ENCODE results near the gene MATCAP1.

Gene MATCAP1

GRCh38 chr16:67195676-67196075 is 11.9 kb upstream of the MATCAP1 start:
- peaks cover 47% of the 10 kb centered on the region for H3K36me3 ChIP-seq (ENCODE audit: control insufficient read depth, insufficient read depth, low read length)
- H3K4me3 ChIP-seq (replicated peaks; ENCODE audit: low read depth, low read length): no peak overlapping the region
- no peak for DNase-seq (ENCODE audit: extremely low read depth, insufficient read length)
- H3K27me3 ChIP-seq (replicated peaks; ENCODE audit: control insufficient read depth, insufficient read depth, low read length): no peaks in the 10 kb centered on the region
- no peak for TF ChIP-seq CTCF (IDR thresholded peaks at IDR 0.05; ENCODE audit: insufficient read depth, low read length, poor library complexity, severe bottlenecking)

- no peak for DNase-seq (ENCODE audit: extremely low read depth, insufficient read length)
- TF ChIP-seq CTCF (IDR thresholded peaks at IDR 0.05; ENCODE audit: insufficient read depth, low read length, poor library complexity, severe bottlenecking): no peak
- Histone ChIP-seq H3K36me3 (ENCODE audit: control insufficient read depth, insufficient read depth, low read length) (peaks cover 40% of the 10 kb centered on the region), H3K27me3 (replicated peaks; ENCODE audit: control insufficient read depth, insufficient read depth, low read length) (no peaks in the 10 kb centered on the region), H3K4me3 (replicated peaks; ENCODE audit: low read depth, low read length) (no peak overlapping the region)
Measured at GRCh38 chr16:67194260-67194659, 10.5 kb upstream of the MATCAP1 start.

GRCh38 chr16:67193536-67193935 is 9.8 kb upstream of the MATCAP1 start:
- Histone ChIP-seq H3K27me3 (replicated peaks; ENCODE audit: control insufficient read depth, insufficient read depth, low read length) (no peaks in the 10 kb centered on the region), H3K36me3 (ENCODE audit: control insufficient read depth, insufficient read depth, low read length) (peaks cover 38% of the 10 kb centered on the region), H3K4me3 (replicated peaks; ENCODE audit: low read depth, low read length) (peak overlapping the region; percentile 100)
- no peak for TF ChIP-seq CTCF (IDR thresholded peaks at IDR 0.05; ENCODE audit: insufficient read depth, low read length, poor library complexity, severe bottlenecking)
- no peak for DNase-seq (ENCODE audit: extremely low read depth, insufficient read length)

- DNase-seq (ENCODE audit: extremely low read depth, insufficient read length): no peak
- H3K4me3 ChIP-seq (replicated peaks; ENCODE audit: low read depth, low read length): peak overlapping the region; percentile 100
- H3K36me3 ChIP-seq (ENCODE audit: control insufficient read depth, insufficient read depth, low read length): peaks cover 32% of the 10 kb centered on the region
- TF ChIP-seq CTCF (IDR thresholded peaks at IDR 0.05; ENCODE audit: insufficient read depth, low read length, poor library complexity, severe bottlenecking): no peak
- H3K27me3 ChIP-seq (replicated peaks; ENCODE audit: control insufficient read depth, insufficient read depth, low read length): no peaks in the 10 kb centered on the region
Measured at GRCh38 chr16:67192781-67193361, 9.1 kb upstream of the MATCAP1 start.

GRCh38 chr16:67191995-67192681 is 8.4 kb upstream of the MATCAP1 start, which contains the start of gene E2F4:
Gene E2F4 (plus strand): TSS chr16:67192155. CDS start chr16:67192228, 73 bp downstream.
- Histone ChIP-seq H3K27me3 (replicated peaks; ENCODE audit: control insufficient read depth, insufficient read depth, low read length) (no peaks in the 10 kb centered on the region), H3K36me3 (ENCODE audit: control insufficient read depth, insufficient read depth, low read length) (peaks cover 26% of the 10 kb centered on the region), H3K4me3 (replicated peaks; ENCODE audit: low read depth, low read length) (peak within 1 kb of the TSS; percentile 100)
- no peak for TF ChIP-seq CTCF (IDR thresholded peaks at IDR 0.05; ENCODE audit: insufficient read depth, low read length, poor library complexity, severe bottlenecking)
- DNase-seq (ENCODE audit: extremely low read depth, insufficient read length): peak; percentile 91

Data from GM06990 (cell line).